Smooth muscle cell of the pulmonary artery (primary cell): ENCODE measurements around the gene DPM2. TPM values are rescaled to one million over a fixed set of nuclear protein-coding genes. Genes with fewer than 3 reads are reported as not detected.

Experiments
- total RNA-seq: library from RNA; depleted of rRNA; stranded (reverse); fragments of >200 nt; gene quantifications from 2 replicates; pipeline ENCODE4 v1.2.3, GENCODE V29; 2014

Gene DPM2, protein sequence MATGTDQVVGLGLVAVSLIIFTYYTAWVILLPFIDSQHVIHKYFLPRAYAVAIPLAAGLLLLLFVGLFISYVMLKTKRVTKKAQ
- total RNA-seq: 11.1 and 12.9 TPM in 2 replicates

DNA sequence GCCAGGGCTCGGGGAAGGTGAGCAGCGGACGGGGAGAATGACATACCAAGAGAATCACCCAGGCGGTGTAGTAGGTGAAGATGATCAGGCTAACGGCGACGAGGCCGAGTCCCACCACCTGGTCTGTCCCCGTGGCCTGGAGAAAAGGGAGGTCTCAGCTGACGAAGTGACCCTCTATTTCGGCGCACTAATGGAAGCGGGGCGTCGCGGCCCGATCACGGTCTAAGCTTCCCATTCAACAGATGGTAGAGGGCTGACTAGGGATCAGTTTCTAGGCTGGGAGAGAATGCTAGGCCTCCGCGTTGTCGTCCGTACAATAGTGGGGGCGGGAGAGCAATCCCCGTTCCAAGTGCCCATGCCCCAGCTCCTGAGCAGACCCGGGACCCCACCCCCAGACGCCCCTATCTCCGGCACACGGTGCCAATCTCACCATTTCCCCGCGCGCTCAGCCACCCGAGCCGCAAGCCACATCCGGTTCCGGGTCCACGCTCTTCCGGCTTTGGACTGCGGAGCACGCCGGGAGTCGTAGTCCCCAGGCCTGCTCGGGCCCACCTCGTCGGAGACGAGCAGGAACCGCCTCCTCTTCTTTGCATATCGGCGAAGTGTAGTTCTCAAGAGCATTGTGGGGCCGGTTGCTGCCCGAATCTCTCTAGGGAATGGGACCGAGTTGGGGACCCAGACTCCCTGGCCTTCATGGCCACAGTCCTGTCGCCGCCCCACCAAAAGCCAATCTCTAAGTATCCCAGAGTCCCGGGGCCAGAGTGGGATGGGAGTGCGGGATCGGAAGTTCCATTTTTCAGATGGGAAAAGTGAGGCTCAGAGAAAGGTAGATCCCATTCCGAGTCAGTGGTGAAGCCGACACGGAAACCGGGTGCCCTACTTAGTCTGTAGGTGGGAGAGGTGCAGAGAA is at the start of gene DPM2:
DPM2 (minus strand) TSS at position 467 of the 910 bp plus-strand sequence; CDS start at position 433, 34 bp downstream.

DNA sequence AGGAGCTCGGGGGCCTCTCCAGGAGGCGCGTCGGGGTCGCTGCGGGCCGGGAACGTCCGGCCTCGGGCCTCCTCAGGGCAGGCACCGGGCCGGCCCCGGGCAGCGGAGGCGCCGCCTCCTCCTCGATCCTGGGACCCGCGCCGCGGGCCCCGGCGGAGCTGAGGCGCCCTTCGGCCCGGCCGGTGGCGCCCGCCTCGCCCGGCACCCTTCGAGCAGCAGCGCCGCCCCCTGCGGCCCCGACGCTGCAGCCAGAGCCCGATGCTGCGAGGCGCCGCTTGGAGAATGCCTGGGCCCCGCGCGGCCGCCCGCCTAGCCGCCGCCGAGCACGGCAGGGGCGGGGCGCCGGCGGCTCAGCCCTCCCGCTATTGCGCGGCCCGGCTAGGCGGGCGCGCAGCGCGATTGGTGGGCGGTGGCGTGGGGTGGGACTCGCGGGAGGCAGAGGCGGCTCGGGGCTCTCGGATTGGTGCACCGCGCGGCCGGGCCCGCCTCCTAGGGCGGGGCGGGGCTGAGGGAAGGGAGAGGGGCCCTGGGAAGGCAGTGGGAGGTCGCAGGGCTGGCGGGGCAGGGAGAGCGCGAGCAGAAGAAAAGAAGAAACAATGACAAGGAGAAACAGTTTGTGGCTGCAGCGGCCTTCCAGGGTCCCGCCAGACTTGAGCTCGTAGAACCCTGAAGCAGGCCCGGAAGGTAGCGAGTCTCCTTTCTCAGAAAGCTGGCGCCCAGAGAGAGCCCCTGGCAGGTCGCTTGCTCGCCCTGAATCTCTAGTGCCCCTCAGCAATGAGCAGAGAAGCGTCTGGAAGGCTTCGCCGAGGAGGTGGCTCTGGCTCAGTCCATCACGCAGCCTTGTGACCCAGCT is 43.3 kb upstream of the DPM2 start, which contains the start of gene EEIG1:
EEIG1 (minus strand) TSS at position 284 of the 853 bp plus-strand sequence. CDS start 852 bp downstream, outside the sequence.

DNA sequence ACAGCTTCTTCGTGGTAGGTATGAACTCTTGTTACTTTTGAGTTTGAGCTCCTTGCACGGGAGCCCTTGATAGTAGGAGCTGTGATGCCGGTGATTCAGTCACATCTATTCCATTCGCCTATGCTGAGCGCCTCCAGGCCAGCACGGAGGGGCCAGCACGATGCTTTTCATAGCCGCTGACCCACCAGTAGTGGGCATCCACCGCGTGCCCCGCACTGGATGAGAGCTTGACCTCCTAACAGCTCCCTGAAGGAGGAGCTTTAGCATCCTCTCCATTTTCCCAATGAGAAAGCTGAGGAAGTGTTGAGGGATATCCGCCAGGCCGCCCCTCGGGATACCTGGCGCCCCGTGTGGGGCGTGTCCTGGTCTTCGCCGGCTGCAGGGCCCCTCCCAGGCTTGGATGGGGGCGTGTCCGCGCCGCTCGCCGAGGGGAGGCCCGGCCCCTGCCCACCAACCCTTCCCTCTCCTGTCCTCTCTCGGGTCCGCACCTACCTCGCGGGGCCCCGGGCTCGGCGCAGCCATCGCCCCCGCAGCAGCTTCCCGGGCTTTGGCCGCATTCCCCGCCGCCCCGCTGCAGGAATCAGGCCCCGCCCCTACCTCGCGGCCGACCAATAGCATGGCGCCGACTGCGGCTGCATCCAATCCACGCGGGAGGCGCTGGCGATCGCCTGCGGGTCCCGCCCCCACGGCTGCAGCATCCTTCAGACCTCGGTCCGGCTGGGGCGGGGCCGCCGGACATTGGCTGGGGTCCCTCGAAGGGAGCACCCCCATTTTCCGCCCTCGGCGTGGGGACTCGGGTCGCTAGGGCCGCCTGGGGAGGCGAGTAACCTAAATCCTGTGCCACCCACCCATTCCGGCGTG is 7.2 kb downstream of the DPM2 start, which contains the start of gene PIP5KL1:
PIP5KL1 (minus strand) TSS at position 547 of the 861 bp plus-strand sequence; CDS start at position 522, 25 bp downstream.

DNA sequence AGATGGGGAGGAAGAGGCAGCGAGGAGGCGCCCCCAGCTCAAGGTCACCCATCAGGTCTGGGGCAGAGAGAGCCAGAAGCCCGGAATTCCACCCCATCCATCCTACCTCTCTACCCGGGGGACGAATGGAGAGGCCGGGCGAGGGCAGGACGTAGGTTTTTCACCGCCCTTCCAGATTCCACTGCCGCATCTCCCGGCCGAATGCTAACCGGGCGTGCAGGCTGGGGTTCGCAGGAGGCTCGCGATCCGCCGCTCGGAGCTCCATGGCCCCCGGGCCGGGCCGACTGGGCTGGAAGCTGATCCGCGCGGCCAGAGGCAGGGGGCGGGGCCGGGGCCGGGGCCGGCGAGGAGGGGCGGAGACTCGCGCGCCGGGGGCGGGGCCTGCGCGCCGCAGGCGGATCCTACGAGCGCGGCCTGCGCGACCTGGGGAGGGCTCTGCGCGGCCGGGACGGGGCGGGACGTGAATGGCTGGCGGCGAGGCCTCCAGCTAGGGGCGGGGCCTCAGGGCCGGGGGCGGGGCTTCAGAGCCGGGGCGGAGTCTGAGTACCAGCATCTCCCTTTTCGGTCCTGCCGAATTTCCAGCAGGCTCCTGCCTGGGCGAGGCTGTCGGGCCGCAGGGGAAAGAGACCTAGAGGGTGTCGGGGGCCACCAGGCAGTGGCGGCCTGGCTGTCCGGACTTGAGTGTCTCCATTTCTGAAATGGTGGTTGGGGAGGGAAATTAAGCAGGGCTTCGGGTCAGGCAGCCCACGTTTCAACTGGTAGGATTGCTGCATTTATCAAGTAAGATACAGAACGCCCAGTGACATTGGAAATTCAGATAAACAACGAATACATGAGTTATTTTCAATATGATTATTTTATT is 20.7 kb downstream of the DPM2 start, which contains the start of gene ST6GALNAC4:
ST6GALNAC4 (minus strand) TSS at position 322 of the 862 bp plus-strand sequence. CDS start 622 bp downstream, outside the sequence.

DNA sequence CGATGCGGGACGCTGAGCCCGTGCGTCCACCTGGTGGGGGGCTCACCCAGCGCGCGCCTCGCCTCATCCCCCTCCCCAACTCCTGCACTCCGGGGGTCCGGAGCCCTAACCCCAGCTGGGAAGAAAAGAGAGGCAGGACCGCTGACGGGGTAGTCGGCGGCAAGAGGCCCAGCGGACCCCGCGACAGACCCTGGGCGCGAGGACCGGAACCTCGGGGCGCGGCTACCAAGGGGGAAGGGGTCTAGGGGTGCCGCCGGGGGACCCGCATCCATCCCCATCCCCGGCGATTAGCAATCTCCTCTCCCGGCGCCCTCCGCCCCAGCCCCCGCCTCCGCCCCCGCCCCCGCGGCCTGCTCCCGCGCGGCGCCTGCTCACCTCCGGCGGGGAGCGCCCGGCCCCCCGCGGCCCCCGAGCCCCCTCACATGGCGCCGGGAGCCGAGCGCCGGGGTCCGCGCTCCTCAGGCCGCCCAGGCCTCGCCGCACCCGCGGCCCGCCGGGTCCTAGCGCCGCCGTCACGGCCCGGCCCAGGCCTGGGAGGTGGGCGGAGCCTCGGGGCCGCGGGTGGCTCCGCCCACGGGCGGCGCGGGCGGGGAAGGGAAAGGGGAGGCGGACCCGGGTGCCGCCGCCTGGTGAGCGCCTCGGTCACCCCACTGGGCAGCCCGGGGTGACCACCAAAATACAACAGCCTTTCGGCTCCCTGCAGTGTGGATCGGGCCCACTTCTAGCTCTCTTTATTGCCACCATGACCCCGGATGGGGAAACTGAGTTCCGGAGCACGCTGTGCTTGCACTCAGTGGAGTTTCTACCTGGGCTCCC is 38.3 kb downstream of the DPM2 start, which contains the start of gene ST6GALNAC6:
ST6GALNAC6 (minus strand) TSS at position 476 of the 816 bp plus-strand sequence. CDS start 1,622 bp downstream, outside the sequence.

Other genes starting within 250 kb of the DPM2 start
- gene CFAP157, start 230.9 kb downstream of the DPM2 start, total RNA-seq: not detected in 2 replicates
- gene PTRH1, start 222.2 kb downstream of the DPM2 start, total RNA-seq: 10.7 and 17.3 TPM in 2 replicates
- 0.07 TPM in 1 of 2 replicates, not detected in the other for gene TTC16, start 221.8 kb downstream of the DPM2 start, total RNA-seq
- gene TOR2A, start 202.6 kb downstream of the DPM2 start, total RNA-seq: 3.5 and 3.8 TPM in 2 replicates
- 0.10 and 2.2 TPM in 2 replicates for gene SH2D3C, start 159.2 kb downstream of the DPM2 start, total RNA-seq
- 43.9 and 45.2 TPM in 2 replicates for gene CDK9, start 151.8 kb downstream of the DPM2 start, total RNA-seq
- 59.7 and 99.0 TPM in 2 replicates for gene FPGS, start 135.0 kb downstream of the DPM2 start, total RNA-seq
- gene ENG, start 83.2 kb downstream of the DPM2 start, total RNA-seq: 95.5 and 100 TPM in 2 replicates
- gene AK1, start 60.2 kb downstream of the DPM2 start, total RNA-seq: 54.9 and 66.2 TPM in 2 replicates
- gene ST6GALNAC6, start 38.3 kb downstream of the DPM2 start, total RNA-seq: 45.6 and 55.6 TPM in 2 replicates
- gene ST6GALNAC4, start 20.8 kb downstream of the DPM2 start, total RNA-seq: 38.9 and 43.3 TPM in 2 replicates
- 1.4 and 3.4 TPM in 2 replicates for gene PIP5KL1, start 7.1 kb downstream of the DPM2 start, total RNA-seq
- 24.6 and 44.9 TPM in 2 replicates for gene EEIG1, start 43.1 kb upstream of the DPM2 start, total RNA-seq
- gene NAIF1, start 129.5 kb upstream of the DPM2 start, total RNA-seq: 9.0 and 11.6 TPM in 2 replicates
- 16.6 and 17.3 TPM in 2 replicates for gene SLC25A25, start 130.4 kb upstream of the DPM2 start, total RNA-seq
- gene PTGES2, start 189.9 kb upstream of the DPM2 start, total RNA-seq: 75.7 and 110 TPM in 2 replicates
- not detected in 2 replicates for gene LCN2, start 211.6 kb upstream of the DPM2 start, total RNA-seq
- 30.9 and 37.3 TPM in 2 replicates for gene BBLN, start 222.4 kb upstream of the DPM2 start, total RNA-seq